GM18870 (cell line): Measurements from ENCODE around the gene KIAA0232.
"Not testable (repeated sequence)": the region's sequence is repeated elsewhere in the genome, so short reads cannot be mapped to it uniquely, and the experiment has no call there.

Experiments used
- ATAC-seq: cut with Tn5 transposase; IDR thresholded peaks from one replicate; pipeline ENCODE4 v1.9.1; 2021; ENCODE audit warnings: moderate library complexity; ENCODE audit not compliant: unreplicated experiment

KIAA0232 gene

GRCh38 chr4:6803246-6803645 is 20.7 kb downstream of the KIAA0232 start:
- no peak for ATAC-seq

GRCh38 chr4:6804082-6804752 is 21.7 kb downstream of the KIAA0232 start:
- no peak for ATAC-seq

- no peak for ATAC-seq
Observed at GRCh38 chr4:6806924-6807626, 24.5 kb downstream of the KIAA0232 start.

- no peak for ATAC-seq
Observed at GRCh38 chr4:6808259-6808658, 25.7 kb downstream of the KIAA0232 start.

- ATAC-seq = no peak
Observed at GRCh38 chr4:6811165-6811564, 28.6 kb downstream of the KIAA0232 start.

- no peak for ATAC-seq
Observed at GRCh38 chr4:6812766-6813165, 30.2 kb downstream of the KIAA0232 start.

GRCh38 chr4:6813725-6814124 is 31.2 kb downstream of the KIAA0232 start:
- no peak for ATAC-seq

GRCh38 chr4:6815029-6815836 is 32.7 kb downstream of the KIAA0232 start:
- ATAC-seq = no peak

GRCh38 chr4:6819295-6819694 is 36.8 kb downstream of the KIAA0232 start:
- no peak for ATAC-seq

GRCh38 chr4:6820695-6821094 is 38.2 kb downstream of the KIAA0232 start:
- ATAC-seq = no peak

GRCh38 chr4:6824071-6824470 is 41.5 kb downstream of the KIAA0232 start:
- no peak for ATAC-seq

GRCh38 chr4:6824772-6825402 is 42.4 kb downstream of the KIAA0232 start:
- no peak for ATAC-seq

- ATAC-seq = no peak
Observed at GRCh38 chr4:6825403-6825802, 42.9 kb downstream of the KIAA0232 start.

- no peak for ATAC-seq
Observed at GRCh38 chr4:6826781-6827508, 44.4 kb downstream of the KIAA0232 start.

- ATAC-seq = no peak
Observed at GRCh38 chr4:6829086-6829485, 46.6 kb downstream of the KIAA0232 start.

- ATAC-seq = no peak
Observed at GRCh38 chr4:6834867-6835266, 52.3 kb downstream of the KIAA0232 start.

- ATAC-seq = not testable (repeated sequence)
Observed at GRCh38 chr4:6835616-6836015, 53.1 kb downstream of the KIAA0232 start.

- ATAC-seq = not testable (repeated sequence)
Observed at GRCh38 chr4:6837106-6837505, 54.6 kb downstream of the KIAA0232 start.

- no peak for ATAC-seq
Observed at GRCh38 chr4:6839579-6839978, 57.1 kb downstream of the KIAA0232 start.

- no peak for ATAC-seq
Observed at GRCh38 chr4:6840062-6840976, 57.8 kb downstream of the KIAA0232 start.
